Loucy (cell line): ENCODE measurements around the gene MED26.

Experiments
- H2AFZ ChIP-seq: fragments of 200-600 bp; sonication (generic); 2 replicates; pipeline ENCODE4 v1.6.0; 2016; ENCODE audit warnings: antibody characterized with exemption, mild to moderate bottlenecking, low read length, moderate library complexity
- H3F3A ChIP-seq: fragments of 200-600 bp; 2 replicates; pipeline ENCODE4 v1.6.0; 2016; ENCODE audit warnings: antibody characterized with exemption, low read depth, mild to moderate bottlenecking
- H3K27me3 ChIP-seq: fragments of 200-600 bp; sonication (generic); 2 replicates; pipeline ENCODE4 v1.6.1; 2014; ENCODE audit warnings: low read length, mild to moderate bottlenecking; ENCODE audit not compliant: insufficient read depth, poor library complexity, severe bottlenecking
- H3K36me3 ChIP-seq: fragments of 200-600 bp; sonication (generic); 2 replicates; pipeline ENCODE4 v1.6.1; 2016; ENCODE audit warnings: low read length; ENCODE audit not compliant: insufficient read depth
- H3K4me1 ChIP-seq: fragments of 200-600 bp; sonication (generic); 2 replicates; pipeline ENCODE4 v1.5.1; 2014; ENCODE audit warnings: low read length, mild to moderate bottlenecking; ENCODE audit not compliant: insufficient read depth, poor library complexity, severe bottlenecking
- H3K4me2 ChIP-seq: fragments of 200-600 bp; sonication (generic); 2 replicates; pipeline ENCODE4 v1.6.0; 2014; ENCODE audit warnings: antibody characterized with exemption, low read length, low read depth, mild to moderate bottlenecking; ENCODE audit not compliant: poor library complexity, severe bottlenecking
- H3K4me3 ChIP-seq: fragments of 200-600 bp; sonication (generic); 2 replicates; pipeline ENCODE4 v1.5.1; 2014; ENCODE audit warnings: low read length, mild to moderate bottlenecking, mixed read lengths; ENCODE audit not compliant: poor library complexity, severe bottlenecking
- H3K79me2 ChIP-seq: fragments of 200-600 bp; sonication (generic); 2 replicates; pipeline ENCODE4 v1.6.1; 2014; ENCODE audit warnings: low read length; ENCODE audit not compliant: insufficient read depth
- H3K9ac ChIP-seq: fragments of 200-600 bp; sonication (generic); 2 replicates; pipeline ENCODE4 v1.6.0; 2014; ENCODE audit warnings: mild to moderate bottlenecking, low read depth, low read length, moderate library complexity; ENCODE audit not compliant: poor library complexity, severe bottlenecking
- H3K9me2 ChIP-seq: fragments of 200-600 bp; sonication (generic); replicated peaks from 2 replicates; pipeline ENCODE4 v1.6.1; 2016; ENCODE audit warnings: low read depth, low read length, mixed read lengths
- H3K9me3 ChIP-seq: fragments of 200-600 bp; sonication (generic); 2 replicates; pipeline ENCODE4 v1.6.1; 2014; ENCODE audit warnings: mild to moderate bottlenecking, antibody characterized with exemption, low read length, low read depth; ENCODE audit not compliant: insufficient read depth
- H4K20me1 ChIP-seq: fragments of 200-600 bp; sonication (generic); 2 replicates; pipeline ENCODE4 v1.6.0; 2014; ENCODE audit warnings: antibody characterized with exemption, low read length, mild to moderate bottlenecking; ENCODE audit not compliant: insufficient read depth, poor library complexity, severe bottlenecking
- EZH2phosphoT487 ChIP-seq: fragments of 200-600 bp; IDR thresholded peaks from 2 replicates; pipeline ENCODE4 v1.6.1; 2018; ENCODE audit warnings: antibody characterized with exemption, mild to moderate bottlenecking, moderate library complexity, borderline replicate concordance
- TF ChIP-seq, protein P1 (sequence below): fragments of 200-600 bp; sonication (generic); conservative IDR thresholded peaks from 2 replicates; pipeline ENCODE4 v1.5.1; 2014; ENCODE audit warnings: mild to moderate bottlenecking, antibody characterized with exemption, low read length

The MED26 gene

GRCh38 chr19:16535381-16535780 lies 92.6 kb downstream of the MED26 start:
- Histone ChIP-seq H3K9ac (no peak overlapping the region), H3K4me2 (no peak overlapping the region), H3K9me3 (no peaks in the 10 kb centered on the region), H3K27me3 (no peaks in the 10 kb centered on the region), H2AFZ (no peak overlapping the region), H3F3A (no peaks in the 10 kb centered on the region), H3K79me2 (peaks cover 50% of the 10 kb centered on the region), H4K20me1 (peaks cover 56% of the 10 kb centered on the region), H3K4me1 (peaks cover 21% of the 10 kb centered on the region), H3K4me3 (no peak overlapping the region), H3K36me3 (peaks cover 70% of the 10 kb centered on the region; the same call in 1 of the 2 replicates), H3K9me2 (no peaks in the 10 kb centered on the region)
- TF ChIP-seq, protein P1, sequence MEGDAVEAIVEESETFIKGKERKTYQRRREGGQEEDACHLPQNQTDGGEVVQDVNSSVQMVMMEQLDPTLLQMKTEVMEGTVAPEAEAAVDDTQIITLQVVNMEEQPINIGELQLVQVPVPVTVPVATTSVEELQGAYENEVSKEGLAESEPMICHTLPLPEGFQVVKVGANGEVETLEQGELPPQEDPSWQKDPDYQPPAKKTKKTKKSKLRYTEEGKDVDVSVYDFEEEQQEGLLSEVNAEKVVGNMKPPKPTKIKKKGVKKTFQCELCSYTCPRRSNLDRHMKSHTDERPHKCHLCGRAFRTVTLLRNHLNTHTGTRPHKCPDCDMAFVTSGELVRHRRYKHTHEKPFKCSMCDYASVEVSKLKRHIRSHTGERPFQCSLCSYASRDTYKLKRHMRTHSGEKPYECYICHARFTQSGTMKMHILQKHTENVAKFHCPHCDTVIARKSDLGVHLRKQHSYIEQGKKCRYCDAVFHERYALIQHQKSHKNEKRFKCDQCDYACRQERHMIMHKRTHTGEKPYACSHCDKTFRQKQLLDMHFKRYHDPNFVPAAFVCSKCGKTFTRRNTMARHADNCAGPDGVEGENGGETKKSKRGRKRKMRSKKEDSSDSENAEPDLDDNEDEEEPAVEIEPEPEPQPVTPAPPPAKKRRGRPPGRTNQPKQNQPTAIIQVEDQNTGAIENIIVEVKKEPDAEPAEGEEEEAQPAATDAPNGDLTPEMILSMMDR, result no peak
- TF ChIP-seq EZH2phosphoT487, result no peak

- Histone ChIP-seq H3K9me3 (no peaks in the 10 kb centered on the region), H3K4me1 (peaks cover 3% of the 10 kb centered on the region), H3K79me2 (peaks cover 23% of the 10 kb centered on the region), H3K36me3 (peaks cover 91% of the 10 kb centered on the region; the same call in 1 of the 2 replicates), H3K9ac (no peak overlapping the region), H2AFZ (no peak overlapping the region), H4K20me1 (peaks cover 30% of the 10 kb centered on the region), H3F3A (no peaks in the 10 kb centered on the region), H3K4me2 (no peak overlapping the region), H3K4me3 (no peak overlapping the region), H3K27me3 (no peaks in the 10 kb centered on the region), H3K9me2 (no peaks in the 10 kb centered on the region)
- no peak for TF ChIP-seq EZH2phosphoT487
- TF ChIP-seq, protein P1, result no peak
Observed at GRCh38 chr19:16532440-16533234, 95.4 kb downstream of the MED26 start.

GRCh38 chr19:16531380-16531669 lies 96.7 kb downstream of the MED26 start:
- H3K36me3 ChIP-seq, result peaks cover 95% of the 10 kb centered on the region; the same call in 1 of the 2 replicates
- H3K4me3 ChIP-seq, result no peak overlapping the region
- H3K4me1 ChIP-seq, result no peaks in the 10 kb centered on the region
- H3K79me2 ChIP-seq, result peaks cover 10% of the 10 kb centered on the region
- H4K20me1 ChIP-seq, result peaks cover 18% of the 10 kb centered on the region
- TF ChIP-seq EZH2phosphoT487, result no peak
- TF ChIP-seq, protein P1, result no peak
- no peak overlapping the region for H3K4me2 ChIP-seq
- no peak overlapping the region for H3K9ac ChIP-seq
- H3K9me3 ChIP-seq, result no peaks in the 10 kb centered on the region
- no peaks in the 10 kb centered on the region for H3K27me3 ChIP-seq
- H3F3A ChIP-seq, result no peaks in the 10 kb centered on the region
- no peak overlapping the region for H2AFZ ChIP-seq
- no peaks in the 10 kb centered on the region for H3K9me2 ChIP-seq
